Activated CD4-positive, alpha-beta memory T cell treated with anti-CD3 and anti-CD28 coated beads for 36 hours (primary cell): ENCODE measurements around the gene FUT8. TPM values are rescaled to one million over a fixed set of nuclear protein-coding genes. Genes with fewer than 3 reads are reported as not detected.

ENCODE experiments used
- CTCF ChIA-PET: fragments of 350-600 bp; sonication (Branson Sonifier 250); formaldehyde crosslinking; loops from one replicate; lab custom pipeline; 2021; ENCODE audit warnings: antibody characterized with exemption, inconsistent platforms; lab: Charles Lee
- POLR2A ChIA-PET: fragments of 350-600 bp; sonication (Branson Sonifier 250); formaldehyde crosslinking; loops from one replicate; lab custom pipeline; 2021; ENCODE audit warnings: antibody characterized with exemption; lab: Charles Lee
- DNase-seq: peaks from one replicate; pipeline ENCODE4 v3.0.0-alpha.2; 2020
- H3K27ac Mint-ChIP-seq: one replicate; pipeline ENCODE4 v1.8.0; 2021; ENCODE audit warnings: mixed read lengths
- H3K27me3 Mint-ChIP-seq: one replicate; pipeline ENCODE4 v1.8.0; 2021; ENCODE audit warnings: mixed read lengths
- H3K36me3 Mint-ChIP-seq: one replicate; pipeline ENCODE4 v1.8.0; 2021; ENCODE audit warnings: mixed read lengths
- H3K4me1 Mint-ChIP-seq: one replicate; pipeline ENCODE4 v1.8.0; 2021; ENCODE audit warnings: low read depth, mixed read lengths
- H3K4me3 Mint-ChIP-seq: one replicate; pipeline ENCODE4 v1.8.0; 2021; ENCODE audit warnings: mild to moderate bottlenecking, mixed read lengths
- H3K9me3 Mint-ChIP-seq: one replicate; pipeline ENCODE4 v1.8.0; 2021; ENCODE audit warnings: mixed read lengths
- intact Hi-C: fragments of 100-400 bp; cut with micrococcal nuclease; formaldehyde crosslinking; loops from one replicate; pipeline ENCODE4 v1.15.1; 2023
- total RNA-seq, 2 experiments: library from RNA; stranded (reverse); gene quantifications; one replicate each; pipeline ENCODE4 v1.2.3, GENCODE V29; 2021

FUT8 gene
- total RNA-seq, 2 experiments from 2014 or later: 50.7 to 51.4 TPM

- peaks cover 4% of the 10 kb centered on the region for H3K9me3 Mint-ChIP-seq
- H3K27me3 Mint-ChIP-seq: no peaks in the 10 kb centered on the region
- no peak overlapping the region for H3K4me3 Mint-ChIP-seq
- no peak for DNase-seq
- H3K36me3 Mint-ChIP-seq: no peaks in the 10 kb centered on the region
- H3K27ac Mint-ChIP-seq: no peak overlapping the region
- intact Hi-C loops: no loop called here
- CTCF ChIA-PET: interaction anchor here (1.0 kb wide), 1 partner anchor 68 kb away, joined by 3 read pairs; no protein-coding TSS in a partner anchor
- POLR2A ChIA-PET: no interaction called here
- no peaks in the 10 kb centered on the region for H3K4me1 Mint-ChIP-seq
Observed at GRCh38 chr14:65756880-65757279, 344.4 kb downstream of the FUT8 start.

- Mint-ChIP-seq H3K27me3 (no peaks in the 10 kb centered on the region), H3K4me3 (no peak overlapping the region), H3K9me3 (no peaks in the 10 kb centered on the region), H3K27ac (no peak overlapping the region), H3K36me3 (no peaks in the 10 kb centered on the region), H3K4me1 (no peaks in the 10 kb centered on the region)
- ChIA-PET POLR2A (no interaction called here), CTCF (no interaction called here)
- DNase-seq: no peak
- intact Hi-C loops: no loop called here
Observed at GRCh38 chr14:65769151-65769550, 356.6 kb downstream of the FUT8 start.

- no peak overlapping the region for H3K27ac Mint-ChIP-seq
- ChIA-PET POLR2A (no interaction called here), CTCF (no interaction called here)
- no peaks in the 10 kb centered on the region for H3K4me1 Mint-ChIP-seq
- no peaks in the 10 kb centered on the region for H3K9me3 Mint-ChIP-seq
- no peak for DNase-seq
- H3K4me3 Mint-ChIP-seq: no peak overlapping the region
- H3K27me3 Mint-ChIP-seq: no peaks in the 10 kb centered on the region
- no peaks in the 10 kb centered on the region for H3K36me3 Mint-ChIP-seq
- intact Hi-C loops: no loop called here
Observed at GRCh38 chr14:65770681-65771080, 358.2 kb downstream of the FUT8 start.

- H3K4me1 Mint-ChIP-seq: no peaks in the 10 kb centered on the region
- no peak overlapping the region for H3K27ac Mint-ChIP-seq
- intact Hi-C loops: no loop called here
- no peaks in the 10 kb centered on the region for H3K9me3 Mint-ChIP-seq
- CTCF ChIA-PET: interaction anchor here (0.6 kb wide), 1 partner anchor 606 kb away, joined by 3 read pairs; no protein-coding TSS in a partner anchor
- no peaks in the 10 kb centered on the region for H3K27me3 Mint-ChIP-seq
- no peak for DNase-seq
- H3K4me3 Mint-ChIP-seq: no peak overlapping the region
- no peaks in the 10 kb centered on the region for H3K36me3 Mint-ChIP-seq
- POLR2A ChIA-PET: no interaction called here
Observed at GRCh38 chr14:65771271-65771670, 358.7 kb downstream of the FUT8 start.

GRCh38 chr14:65772466-65772865 lies 359.9 kb downstream of the FUT8 start:
- Mint-ChIP-seq H3K27me3 (no peaks in the 10 kb centered on the region), H3K27ac (no peak overlapping the region), H3K4me1 (no peaks in the 10 kb centered on the region), H3K9me3 (no peaks in the 10 kb centered on the region), H3K4me3 (no peak overlapping the region), H3K36me3 (no peaks in the 10 kb centered on the region)
- intact Hi-C loops: no loop called here
- POLR2A ChIA-PET: no interaction called here
- no peak for DNase-seq
- CTCF ChIA-PET: no interaction called here

GRCh38 chr14:65772921-65773574 lies 360.5 kb downstream of the FUT8 start:
- H3K4me3 Mint-ChIP-seq: no peak overlapping the region

GRCh38 chr14:65774041-65774440 lies 361.5 kb downstream of the FUT8 start:
- intact Hi-C loops: no loop called here
- Mint-ChIP-seq H3K9me3 (no peaks in the 10 kb centered on the region), H3K4me3 (no peak overlapping the region), H3K36me3 (no peaks in the 10 kb centered on the region), H3K27me3 (no peaks in the 10 kb centered on the region), H3K27ac (no peak overlapping the region), H3K4me1 (no peaks in the 10 kb centered on the region)
- CTCF ChIA-PET: no interaction called here
- POLR2A ChIA-PET: no interaction called here
- no peak for DNase-seq

More at GRCh38 chr14:65772921-65773574, 360.5 kb downstream of the FUT8 start:
- intact Hi-C loops: no loop called here
- Mint-ChIP-seq H3K4me1 (no peaks in the 10 kb centered on the region), H3K27ac (no peak overlapping the region), H3K9me3 (no peaks in the 10 kb centered on the region), H3K36me3 (no peaks in the 10 kb centered on the region), H3K27me3 (no peaks in the 10 kb centered on the region)
- ChIA-PET POLR2A (no interaction called here), CTCF (interaction anchor here (0.8 kb wide), 1 partner anchor 51 kb away, joined by 3 read pairs; no protein-coding TSS in a partner anchor)
- DNase-seq: no peak

GRCh38 chr14:65776193-65776852 lies 363.8 kb downstream of the FUT8 start:
- ChIA-PET CTCF (no interaction called here), POLR2A (no interaction called here)
- no peaks in the 10 kb centered on the region for H3K36me3 Mint-ChIP-seq
- intact Hi-C loops: no loop called here
- H3K4me3 Mint-ChIP-seq: no peak overlapping the region
- DNase-seq: no peak
- H3K27me3 Mint-ChIP-seq: no peaks in the 10 kb centered on the region
- H3K4me1 Mint-ChIP-seq: no peaks in the 10 kb centered on the region
- H3K27ac Mint-ChIP-seq: no peak overlapping the region
- H3K9me3 Mint-ChIP-seq: no peaks in the 10 kb centered on the region

GRCh38 chr14:65780566-65780965 lies 368.0 kb downstream of the FUT8 start:
- Mint-ChIP-seq H3K36me3 (no peaks in the 10 kb centered on the region), H3K9me3 (no peaks in the 10 kb centered on the region), H3K27me3 (no peaks in the 10 kb centered on the region), H3K27ac (no peak overlapping the region), H3K4me3 (no peak overlapping the region), H3K4me1 (no peaks in the 10 kb centered on the region)
- ChIA-PET POLR2A (no interaction called here), CTCF (no interaction called here)
- intact Hi-C loops: no loop called here
- DNase-seq: no peak

GRCh38 chr14:65783101-65783500 lies 370.6 kb downstream of the FUT8 start:
- ChIA-PET CTCF (no interaction called here), POLR2A (no interaction called here)
- Mint-ChIP-seq H3K9me3 (no peaks in the 10 kb centered on the region), H3K27me3 (peaks cover 3% of the 10 kb centered on the region), H3K27ac (no peak overlapping the region), H3K36me3 (no peaks in the 10 kb centered on the region), H3K4me3 (no peak overlapping the region), H3K4me1 (no peaks in the 10 kb centered on the region)
- intact Hi-C loops: no loop called here
- no peak for DNase-seq

- CTCF ChIA-PET: no interaction called here
- H3K4me1 Mint-ChIP-seq: no peaks in the 10 kb centered on the region
- no peak overlapping the region for H3K27ac Mint-ChIP-seq
- no peaks in the 10 kb centered on the region for H3K9me3 Mint-ChIP-seq
- no peaks in the 10 kb centered on the region for H3K36me3 Mint-ChIP-seq
- intact Hi-C loops: no loop called here
- POLR2A ChIA-PET: no interaction called here
- H3K27me3 Mint-ChIP-seq: peaks cover 3% of the 10 kb centered on the region
- DNase-seq: no peak
- H3K4me3 Mint-ChIP-seq: no peak overlapping the region
Observed at GRCh38 chr14:65783576-65783975, 371.0 kb downstream of the FUT8 start.

GRCh38 chr14:65784574-65784973 lies 372.0 kb downstream of the FUT8 start:
- POLR2A ChIA-PET: no interaction called here
- H3K36me3 Mint-ChIP-seq: no peaks in the 10 kb centered on the region
- no peak for DNase-seq
- H3K9me3 Mint-ChIP-seq: no peaks in the 10 kb centered on the region
- peaks cover 3% of the 10 kb centered on the region for H3K27me3 Mint-ChIP-seq
- intact Hi-C loops: no loop called here
- no peaks in the 10 kb centered on the region for H3K4me1 Mint-ChIP-seq
- no peak overlapping the region for H3K4me3 Mint-ChIP-seq
- H3K27ac Mint-ChIP-seq: no peak overlapping the region
- CTCF ChIA-PET: interaction anchor here (1.0 kb wide), 1 partner anchor 40 kb away, joined by 3 read pairs; no protein-coding TSS in a partner anchor

- intact Hi-C loops: no loop called here
- CTCF ChIA-PET: no interaction called here
- Mint-ChIP-seq H3K4me1 (no peaks in the 10 kb centered on the region), H3K36me3 (no peaks in the 10 kb centered on the region), H3K27ac (no peak overlapping the region), H3K27me3 (peaks cover 3% of the 10 kb centered on the region), H3K4me3 (no peak overlapping the region), H3K9me3 (no peaks in the 10 kb centered on the region)
- no peak for DNase-seq
- POLR2A ChIA-PET: no interaction called here
Observed at GRCh38 chr14:65787461-65787860, 374.9 kb downstream of the FUT8 start.
